Sigmoid colon (tissue), 7 donors: ENCODE data around the gene RASAL1. TPM values are rescaled to one million over a fixed set of nuclear protein-coding genes. Genes with fewer than 3 reads are reported as not detected.

Experiments used
- DNase-seq: peaks from one replicate; pipeline ENCODE4 v3.0.0-alpha.2; 2019
- H3K27ac ChIP-seq, 4 donors: fragments of 200-600 bp; sonication (generic); one replicate each; pipeline ENCODE4 v1.5.1; 2016 to 2019; ENCODE audit warnings: mild to moderate bottlenecking in 1 of 4
- H3K27me3 ChIP-seq, 3 donors: fragments of 200-600 bp; sonication (generic); one replicate each; pipeline ENCODE4 v1.5.1; 2019; ENCODE audit warnings: mild to moderate bottlenecking in 1 of 3
- H3K36me3 ChIP-seq, 4 donors: fragments of 200-600 bp; sonication (generic); one replicate each; pipeline ENCODE4 v1.5.1; 2016 to 2019
- H3K4me1 ChIP-seq, 4 donors: fragments of 200-600 bp; sonication (generic); one replicate each; pipeline ENCODE4 v1.5.1; 2017 to 2019
- H3K4me3 ChIP-seq, 4 donors: fragments of 200-600 bp; sonication (generic); one replicate each; pipeline ENCODE4 v1.5.1; 2017 to 2019; ENCODE audit warnings: mild to moderate bottlenecking in 2 of 4, moderate library complexity in 1 of 4
- H3K9me3 ChIP-seq, 4 donors: fragments of 200-600 bp in 3 of 4; sonication (generic) in 3 of 4; one replicate each; pipeline versions ENCODE4 v1.5.1 to v1.6.1; 2013 to 2019
- CTCF ChIP-seq, 4 experiments: fragments of 450-650 bp in 3 of 4; fragments of 200-600 bp in 1 of 4; IDR thresholded peaks; one replicate each; pipeline ENCODE4 v1.5.1; 2016 to 2019; ENCODE audit warnings: antibody characterized with exemption in 4 of 4, mild to moderate bottlenecking in 3 of 4, moderate library complexity in 2 of 4
- EP300 ChIP-seq, 4 donors: sonication (generic); formaldehyde crosslinking; IDR thresholded peaks; one replicate each; pipeline ENCODE4 v1.6.1; 2017; ENCODE audit warnings: antibody characterized with exemption in 4 of 4
- POLR2A ChIP-seq, 2 donors: fragments of 450-650 bp; IDR thresholded peaks; one replicate each; pipeline ENCODE4 v1.6.1; 2016; ENCODE audit warnings: antibody characterized with exemption in 2 of 2, mild to moderate bottlenecking in 2 of 2, moderate library complexity in 2 of 2
- POLR2AphosphoS5 ChIP-seq, 4 donors: sonication (generic); formaldehyde crosslinking; IDR thresholded peaks; one replicate each; pipeline ENCODE4 v1.6.1; 2017; ENCODE audit warnings: antibody characterized with exemption in 4 of 4
- WGBS, 2 donors: extraction: QIAGEN DNeasy Blood & Tissue Kit; methylation state at CpG; one replicate each; pipeline ENCODE4 v1.1.7; 2013; 5-methylcytosine and 5-hydroxymethylcytosine counted together
- intact Hi-C: fragments of 100-400 bp; cut with DNase I; formaldehyde crosslinking; loops from one replicate; pipeline ENCODE4 v1.15.1; 2023
- polyA plus RNA-seq, 3 donors: library from polyadenylated mRNA; stranded (reverse); fragments of 200-250 nt; gene quantifications; one replicate each; pipeline ENCODE4 v1.2.3, GENCODE V29; 2013
- small RNA-seq, 3 donors: library from RNA; depleted of rRNA; stranded (forward); fragments of <200 nt; gene quantifications; one replicate each; pipeline ENCODE3, GENCODE V24; 2016
- total RNA-seq, 4 donors: library from RNA; depleted of rRNA; stranded (reverse); fragments of >200 nt; gene quantifications; one replicate each; pipeline ENCODE4 v1.1.0, GENCODE V29; 2016
- donor health status: healthy with polysubstance abuse.
- donor health status: Bipolar disorder and iron deficiency.
- donor health status: healthy.

Gene RASAL1
- total and polyA plus RNA-seq, 7 donors, result under 0.01 to 10.5 (median 3.0) TPM; not detected in 2

GRCh38 chr12:113049976-113050742, 85.4 kb downstream of the RASAL1 start:
- DNase-seq, result no peak
- no peaks in the 10 kb centered on the region for H3K4me1 ChIP-seq
- H3K27me3 ChIP-seq, result peaks cover 0 to 41% (median 0%) of the 10 kb centered on the region in 3 donors
- no peak overlapping the region for H3K27ac ChIP-seq
- no peaks in the 10 kb centered on the region for H3K36me3 ChIP-seq
- 48 to 55% methylated on average over 11 of the region's 11 CpGs for WGBS, 2 donors
- no peak overlapping the region for H3K4me3 ChIP-seq
- no peaks in the 10 kb centered on the region for H3K9me3 ChIP-seq
- intact Hi-C loops, result loop anchor here (2.0 to 5.0 kb wide), 2 partner anchors 107 to 125 kb away; no protein-coding TSS in a partner anchor
- TF ChIP-seq EP300 (IDR thresholded peaks at IDR 0.05) (no peak), CTCF (IDR thresholded peaks at IDR 0.05) (no peak), POLR2A (IDR thresholded peaks at IDR 0.05) (no peak), POLR2AphosphoS5 (IDR thresholded peaks at IDR 0.05) (no peak)

Small RNAs within 50 kb of the gene (small RNA-seq; reads per million reads assigned to genes)
- gene MIR7106, result 0 reads per million in 3 donors
- gene RF00019, result 0 reads per million in 3 donors

Other genes with a start within 250 kb of the RASAL1 start
- gene OAS1, start 228.8 kb downstream of the RASAL1 start, total RNA-seq, result 10 to 100 TPM in 2 of 4 donors, 1 to 10 TPM in 2; 8.9 to 18.5 (median 10.4) TPM
- 100 to 1,000 TPM; 109 to 259 (median 121) TPM for gene OAS1, start 228.8 kb downstream of the RASAL1 start, polyA plus RNA-seq
- 1 to 10 TPM; 1.8 to 8.9 (median 6.0) TPM for gene OAS3, start 197.3 kb downstream of the RASAL1 start, total RNA-seq
- 10 to 100 TPM in 2 of 3 donors, 1 to 10 TPM in 1; 5.4 to 37.0 (median 10.6) TPM for gene OAS3, start 197.3 kb downstream of the RASAL1 start, polyA plus RNA-seq
- gene OAS2, start 157.2 kb downstream of the RASAL1 start, total RNA-seq, result 1 to 10 TPM; 2.0 to 5.7 (median 2.9) TPM
- gene OAS2, start 157.2 kb downstream of the RASAL1 start, polyA plus RNA-seq, result 10 to 100 TPM in 1 of 3 donors, 1 to 10 TPM in 2; 3.9 to 28.8 (median 6.0) TPM
- 1 to 10 TPM; 2.8 to 8.0 (median 3.4) TPM for gene DTX1, start 79.0 kb downstream of the RASAL1 start, total RNA-seq
- gene DTX1, start 79.0 kb downstream of the RASAL1 start, polyA plus RNA-seq, result 10 to 100 TPM in 1 of 3 donors, 1 to 10 TPM in 2; 1.2 to 15.8 (median 3.0) TPM
- gene CFAP73, start 14.0 kb upstream of the RASAL1 start, total RNA-seq, result not detected
- under 1 TPM; 0.42 to 0.60 (median 0.46) TPM for gene CFAP73, start 14.0 kb upstream of the RASAL1 start, polyA plus RNA-seq
- 10 to 100 TPM; 24.5 to 47.4 (median 40.8) TPM for gene DDX54, start 49.7 kb upstream of the RASAL1 start, total RNA-seq
- 10 to 100 TPM; 19.2 to 82.8 (median 25.4) TPM for gene DDX54, start 49.7 kb upstream of the RASAL1 start, polyA plus RNA-seq
- gene RITA1, start 50.0 kb upstream of the RASAL1 start, total RNA-seq, result 10 to 100 TPM; 12.5 to 18.3 (median 15.5) TPM
- gene RITA1, start 50.0 kb upstream of the RASAL1 start, polyA plus RNA-seq, result 10 to 100 TPM; 16.2 to 28.4 (median 18.7) TPM
- gene TPCN1, start 85.7 kb upstream of the RASAL1 start, total RNA-seq, result 10 to 100 TPM; 25.7 to 51.5 (median 28.9) TPM
- 10 to 100 TPM in 1 of 3 donors, 1 to 10 TPM in 2; 6.0 to 51.0 (median 9.7) TPM for gene TPCN1, start 85.7 kb upstream of the RASAL1 start, polyA plus RNA-seq
- gene SLC8B1, start 199.3 kb upstream of the RASAL1 start, total RNA-seq, result 10 to 100 TPM; 13.6 to 31.3 (median 23.4) TPM
- gene SLC8B1, start 199.3 kb upstream of the RASAL1 start, polyA plus RNA-seq, result 10 to 100 TPM in 2 of 3 donors, 1 to 10 TPM in 1; 8.4 to 38.5 (median 12.3) TPM
- 10 to 100 TPM; 13.2 to 39.1 (median 16.4) TPM for gene PLBD2, start 222.8 kb upstream of the RASAL1 start, total RNA-seq
- 10 to 100 TPM in 1 of 3 donors, 1 to 10 TPM in 2; 3.0 to 14.4 (median 8.3) TPM for gene PLBD2, start 222.8 kb upstream of the RASAL1 start, polyA plus RNA-seq